ENCODE data around the gene RASGRP2.

The RASGRP2 gene

GRCh38 chr11:64679846-64680245 lies 64.1 kb downstream of the RASGRP2 start:
- TF ChIP-seq CTCF (IDR thresholded peaks at IDR 0.05; ENCODE audit: low read depth, low read length) = no peak
- H3K4me3 ChIP-seq (ENCODE audit: low read depth, low read length) = no peak overlapping the region
- DNase-seq = no peak
- no peaks in the 10 kb centered on the region for H3K36me3 ChIP-seq
- no peaks in the 10 kb centered on the region for H3K27me3 ChIP-seq
- peaks cover 11% of the 10 kb centered on the region for H3K4me1 ChIP-seq
- no peaks in the 10 kb centered on the region for H3K9me3 ChIP-seq

- TF ChIP-seq CTCF (IDR thresholded peaks at IDR 0.05; ENCODE audit: low read depth, low read length) = no peak
- Histone ChIP-seq H3K36me3 (no peaks in the 10 kb centered on the region), H3K27me3 (no peaks in the 10 kb centered on the region), H3K4me3 (ENCODE audit: low read depth, low read length) (no peak overlapping the region), H3K4me1 (peaks cover 12% of the 10 kb centered on the region), H3K9me3 (no peaks in the 10 kb centered on the region)
- no peak for DNase-seq
Observed at GRCh38 chr11:64677441-64678023, 66.4 kb downstream of the RASGRP2 start.

Measured in BE2C (cell line).